ENCODE measurements around the gene LIX1L. TPM values are rescaled to one million over a fixed set of nuclear protein-coding genes. Genes with fewer than 3 reads are reported as not detected.

Gene LIX1L
- total and polyA plus RNA-seq, 2 of the 13 experiments (the other 11 are each of a cell fraction or from before 2014, with no cell fraction given): 8.1 to 24.9 TPM

- TF ChIP-seq ZUFSP (CRISPR knock-in tag; IDR thresholded peaks at IDR 0.05; ENCODE audit: borderline replicate concordance): no peak
- TF ChIP-seq ZFP62 (CRISPR knock-in tag; IDR thresholded peaks at IDR 0.05): no peak
- TF ChIP-seq KIAA2018 (CRISPR knock-in tag; IDR thresholded peaks at IDR 0.05; ENCODE audit: borderline replicate concordance): no peak
- no peak; the same call in 1 of the 2 replicates for TF ChIP-seq ZNF264 (CRISPR knock-in tag; IDR thresholded peaks at IDR 0.05)
- TF ChIP-seq PHF20 (CRISPR knock-in tag; IDR thresholded peaks at IDR 0.05): 0 out of 2 replicates have a peak, but pooled peaks have one; percentile 36
- peak; percentile 86 for TF ChIP-seq ZNF781 (CRISPR knock-in tag; IDR thresholded peaks at IDR 0.05; ENCODE audit: borderline replicate concordance, not compliant biosample characterization)
- peak; percentile 83; the same call in 1 of the 2 replicates for TF ChIP-seq KDM5B (CRISPR knock-in tag; IDR thresholded peaks at IDR 0.05; ENCODE audit: borderline replicate concordance)
- peak; percentile 89 for TF ChIP-seq PITX1 (CRISPR knock-in tag; IDR thresholded peaks at IDR 0.05)
- TF ChIP-seq RFX3 (CRISPR knock-in tag; IDR thresholded peaks at IDR 0.05): no peak; the same call in 1 of the 2 replicates
- TF ChIP-seq RORA (CRISPR knock-in tag; IDR thresholded peaks at IDR 0.05): no peak
- TF ChIP-seq RARA (CRISPR knock-in tag; IDR thresholded peaks at IDR 0.05): peak; percentile 65
- no peak for TF ChIP-seq TBX3 (IDR thresholded peaks at IDR 0.05; ENCODE audit: borderline replicate concordance)
- TF ChIP-seq ONECUT2 (CRISPR knock-in tag; IDR thresholded peaks at IDR 0.05): no peak
- peak; percentile 99 for TF ChIP-seq MED8 (CRISPR knock-in tag; IDR thresholded peaks at IDR 0.05; ENCODE audit: insufficient replicate concordance)
These were observed 38.7 kb upstream of the LIX1L start, which contains the start of gene TXNIP (continued) for GRCh38 chr1:145996433-145997015.

Data from HepG2 (cell line).